ENCODE measurements around the gene GTF2IRD1. TPM values are rescaled to one million over a fixed set of nuclear protein-coding genes. Genes with fewer than 3 reads are reported as not detected.
"Not testable (repeated sequence)": the region's sequence is repeated elsewhere in the genome, so short reads cannot be mapped to it uniquely, and the experiment has no call there.

The GTF2IRD1 gene
- total and polyA plus RNA-seq, 9 of the 15 experiments (the other 6 are each of a cell fraction or from before 2014, with no cell fraction given), result 9.1 to 30.2 (median 14.0) TPM

GRCh38 chr7:74491490-74491889 is 37.8 kb downstream of the GTF2IRD1 start:
- DNase-seq (ENCODE audit: extremely low read depth in 1 of 4, low spot score in 3 of 4); H3K27ac ChIP-seq (ENCODE audit: extremely low read depth, low read depth, low read length); CTCF ChIA-PET (ENCODE audit: low intra/inter-chr PET ratio); BruUV-seq (replicated peaks); H3K4me3 ChIP-seq; H3K9me3 ChIP-seq (replicated peaks; ENCODE audit: control insufficient read depth, insufficient read depth, low read depth, low read length); FAIRE-seq; H3K27me3 ChIP-seq (ENCODE audit: control insufficient read depth in 2 of 2, insufficient read depth in 2 of 2, low read length in 2 of 2); H3K36me3 ChIP-seq (ENCODE audit: control insufficient read depth, insufficient read depth, low read length); intact Hi-C loops (cut with micrococcal nuclease); in situ Hi-C loops (cut with MboI); POLR2A ChIA-PET; H3K4me1 ChIP-seq (replicated peaks in 1 of 2; ENCODE audit: control insufficient read depth in 2 of 2, insufficient read depth in 2 of 2, low read length in 2 of 2); H3K9ac ChIP-seq (ENCODE audit: insufficient read depth in 1 of 2, low read depth in 2 of 2, low read length in 2 of 2); H4K20me1 ChIP-seq (replicated peaks; ENCODE audit: control insufficient read depth, insufficient read depth, low read length); H3K9me1 ChIP-seq (ENCODE audit: control insufficient read depth, insufficient read depth, low read length); H3K4me2 ChIP-seq (ENCODE audit: insufficient read depth, low read length); H3K79me2 ChIP-seq (ENCODE audit: control insufficient read depth, insufficient read depth, low read length); ATAC-seq; H2AFZ ChIP-seq (ENCODE audit: low read depth, low read length): not testable (repeated sequence)
- 0 out of 2 replicates have a peak, but pooled peaks have one; percentile 14 for TF ChIP-seq BCOR (IDR thresholded peaks at IDR 0.05)
- peak; percentile 83 for TF ChIP-seq ZNF146 (CRISPR knock-in tag; IDR thresholded peaks at IDR 0.05; ENCODE audit: unreplicated experiment)
- WGBS (ENCODE audit: insufficient coverage, low coverage, missing lambda C conversion rate), result 70% methylated on average over 2 of the region's 2 CpGs

GRCh38 chr7:74493295-74493694 is 39.6 kb downstream of the GTF2IRD1 start:
- Histone ChIP-seq H3K9ac (ENCODE audit: insufficient read depth in 1 of 2, low read depth in 2 of 2, low read length in 2 of 2) (no peak overlapping the region), H4K20me1 (replicated peaks; ENCODE audit: control insufficient read depth, insufficient read depth, low read length) (no peaks in the 10 kb centered on the region), H2AFZ (ENCODE audit: low read depth, low read length) (no peak overlapping the region), H3K4me2 (ENCODE audit: insufficient read depth, low read length) (no peak overlapping the region), H3K27me3 (ENCODE audit: control insufficient read depth in 2 of 2, insufficient read depth in 2 of 2, low read length in 2 of 2) (no peaks in the 10 kb centered on the region), H3K9me3 (replicated peaks; ENCODE audit: control insufficient read depth, insufficient read depth, low read depth, low read length) (no peaks in the 10 kb centered on the region), H3K4me1 (replicated peaks in 1 of 2; ENCODE audit: control insufficient read depth in 2 of 2, insufficient read depth in 2 of 2, low read length in 2 of 2) (peaks cover 0 to 3% of the 10 kb centered on the region in 2 experiments; a peak in 1 of 5 replicates), H3K9me1 (ENCODE audit: control insufficient read depth, insufficient read depth, low read length) (no peaks in the 10 kb centered on the region), H3K4me3 (no peak overlapping the region), H3K36me3 (ENCODE audit: control insufficient read depth, insufficient read depth, low read length) (no peaks in the 10 kb centered on the region), H3K27ac (ENCODE audit: extremely low read depth, low read depth, low read length) (no peak overlapping the region), H3K79me2 (ENCODE audit: control insufficient read depth, insufficient read depth, low read length) (no peaks in the 10 kb centered on the region)
- FAIRE-seq (no peak), DNase-seq (ENCODE audit: extremely low read depth in 1 of 4, low spot score in 3 of 4) (no peak), ATAC-seq (no peak)
- intact Hi-C loops (cut with micrococcal nuclease), result no loop called here
- in situ Hi-C loops (cut with MboI), result no loop called here
- POLR2A ChIA-PET, result interaction anchor here (1.2 kb wide), 1 partner anchor 12 kb away, joined by 4 read pairs; no protein-coding TSS in a partner anchor
- BruUV-seq (replicated peaks), result no TSS peak
- WGBS (ENCODE audit: insufficient coverage, low coverage, missing lambda C conversion rate), result 78% methylated on average over 6 of the region's 6 CpGs
- CTCF ChIA-PET (ENCODE audit: low intra/inter-chr PET ratio), result no interaction called here
- no peak for TF ChIP-seq MTA1 (IDR thresholded peaks at IDR 0.05; ENCODE audit: borderline replicate concordance)
- TF ChIP-seq ZNF316 (IDR thresholded peaks at IDR 0.05), result no peak
- TF ChIP-seq MAZ (CRISPR knock-in tag; conservative IDR thresholded peaks at IDR 0.05 in 1 of 2, IDR thresholded peaks at IDR 0.05 in 1 of 2), result no peak
- TF ChIP-seq ILF3 (IDR thresholded peaks at IDR 0.05; ENCODE audit: borderline replicate concordance), result no peak
- no peak for TF ChIP-seq ZNF717 (CRISPR knock-in tag; IDR thresholded peaks at IDR 0.05)
- no peak for TF ChIP-seq TAL1 (IDR thresholded peaks at IDR 0.05)
- TF ChIP-seq PRDM10 (IDR thresholded peaks at IDR 0.05; ENCODE audit: partially characterized antibody), result no peak
- no peak for TF ChIP-seq ZBTB1 (CRISPR knock-in tag; IDR thresholded peaks at IDR 0.05; ENCODE audit: borderline replicate concordance, low read depth)
- TF ChIP-seq PTBP1 (IDR thresholded peaks at IDR 0.05; ENCODE audit: low read depth, low read length), result no peak
- TF ChIP-seq U2AF2 (optimal IDR thresholded peaks at IDR 0.05; ENCODE audit: low read depth, low read length), result no peak
- no peak for TF ChIP-seq TFE3 (CRISPR knock-in tag; IDR thresholded peaks at IDR 0.05)
